Medulla oblongata (tissue), 1 donor: ENCODE data around the gene TEX14.

Experiments used
- DNase-seq: peaks from one replicate; pipeline ENCODE4 v3.0.0-alpha.2; 2015; ENCODE audit errors: extremely low spot score

Gene TEX14

DNA sequence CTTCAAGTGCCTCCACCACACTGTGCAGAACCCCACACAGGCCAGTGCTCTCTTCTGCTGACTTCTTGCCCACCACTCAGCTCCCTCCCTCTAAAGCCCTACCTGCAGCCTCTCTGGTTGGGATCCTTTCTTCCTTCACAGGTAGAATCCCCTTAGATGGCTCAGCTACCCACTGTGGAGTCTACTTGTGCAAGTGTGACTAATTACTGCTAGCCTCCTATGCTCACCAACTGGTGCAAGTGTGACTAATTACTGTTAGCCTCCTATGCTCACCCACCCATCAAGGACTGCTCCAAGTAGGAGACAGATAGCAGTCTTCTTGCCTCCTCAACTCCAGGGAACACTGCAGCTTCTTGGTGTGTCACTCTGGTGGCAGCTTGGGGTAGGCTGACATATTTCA is 43.6 kb downstream of the TEX14 start:
- DNase-seq = no peak

DNA sequence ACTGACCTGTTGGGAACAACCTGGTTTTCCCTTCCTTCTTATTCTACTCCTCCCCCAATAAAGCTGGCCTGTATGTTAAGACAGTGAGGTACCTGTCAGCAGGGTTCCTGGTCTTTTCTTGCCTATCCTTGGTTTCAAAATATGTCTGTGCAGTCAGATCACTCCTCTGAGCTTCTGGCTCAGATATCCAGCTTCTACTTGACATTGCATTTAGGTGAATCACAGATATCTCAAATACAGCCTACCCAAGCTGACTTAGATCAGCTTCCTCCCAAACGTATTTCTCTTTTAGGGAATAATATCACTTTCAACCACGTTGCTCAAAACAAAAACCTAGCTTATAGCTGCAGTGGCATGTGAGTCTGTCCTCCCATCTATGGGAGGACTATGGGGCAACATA is 48.7 kb downstream of the TEX14 start:
- DNase-seq = no peak

- DNase-seq = no peak
Measured at GRCh38 chr17:58641887-58642311, 49.9 kb downstream of the TEX14 start.

DNA sequence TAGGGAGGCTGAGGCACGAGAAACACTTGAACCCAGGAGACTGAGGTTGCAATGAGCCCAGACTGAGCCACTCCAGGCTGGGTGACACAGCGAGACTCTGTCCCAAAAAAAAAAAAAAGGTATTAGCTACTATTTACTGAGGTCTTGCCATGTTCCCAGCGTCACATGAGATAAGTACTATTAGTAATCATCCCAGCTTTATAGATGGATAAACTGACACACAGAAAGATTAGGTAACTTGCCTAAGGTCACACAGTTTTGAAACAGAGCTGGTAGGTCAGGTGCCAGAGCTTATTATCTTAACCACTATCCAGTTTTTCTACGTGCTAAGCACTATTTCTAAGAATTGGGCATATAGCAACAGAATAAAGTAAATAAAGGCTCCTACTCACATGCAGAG is 51.6 kb downstream of the TEX14 start:
- DNase-seq = no peak

- no peak for DNase-seq
Measured at GRCh38 chr17:58639681-58640080, 52.2 kb downstream of the TEX14 start.

DNA sequence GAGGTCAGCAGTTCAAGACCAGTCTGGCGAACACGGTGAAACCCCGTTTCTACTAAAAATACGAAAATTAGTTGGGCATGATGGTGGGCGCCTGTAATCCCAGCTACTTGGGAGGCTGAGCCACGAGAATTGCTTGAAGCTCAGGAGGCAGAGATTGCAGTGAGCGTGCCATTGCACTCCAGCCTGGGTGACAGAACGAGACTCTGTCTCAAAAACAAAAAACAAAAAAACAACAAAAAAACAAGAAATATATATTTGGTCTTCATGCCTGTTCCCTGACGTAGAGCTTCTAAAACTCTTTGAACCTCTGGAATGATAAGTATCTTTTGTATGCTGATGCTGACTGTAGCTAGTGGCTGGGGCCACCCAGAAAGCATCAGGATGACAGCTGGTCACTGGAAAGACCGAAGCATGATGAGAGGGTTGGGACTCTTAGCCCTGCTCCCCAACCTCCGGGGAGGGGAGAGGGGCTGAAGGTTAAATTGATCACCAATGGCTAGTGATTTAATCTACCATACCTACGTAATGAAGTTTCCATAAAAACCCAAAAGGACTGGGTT is 54.8 kb downstream of the TEX14 start:
- no peak for DNase-seq

DNA sequence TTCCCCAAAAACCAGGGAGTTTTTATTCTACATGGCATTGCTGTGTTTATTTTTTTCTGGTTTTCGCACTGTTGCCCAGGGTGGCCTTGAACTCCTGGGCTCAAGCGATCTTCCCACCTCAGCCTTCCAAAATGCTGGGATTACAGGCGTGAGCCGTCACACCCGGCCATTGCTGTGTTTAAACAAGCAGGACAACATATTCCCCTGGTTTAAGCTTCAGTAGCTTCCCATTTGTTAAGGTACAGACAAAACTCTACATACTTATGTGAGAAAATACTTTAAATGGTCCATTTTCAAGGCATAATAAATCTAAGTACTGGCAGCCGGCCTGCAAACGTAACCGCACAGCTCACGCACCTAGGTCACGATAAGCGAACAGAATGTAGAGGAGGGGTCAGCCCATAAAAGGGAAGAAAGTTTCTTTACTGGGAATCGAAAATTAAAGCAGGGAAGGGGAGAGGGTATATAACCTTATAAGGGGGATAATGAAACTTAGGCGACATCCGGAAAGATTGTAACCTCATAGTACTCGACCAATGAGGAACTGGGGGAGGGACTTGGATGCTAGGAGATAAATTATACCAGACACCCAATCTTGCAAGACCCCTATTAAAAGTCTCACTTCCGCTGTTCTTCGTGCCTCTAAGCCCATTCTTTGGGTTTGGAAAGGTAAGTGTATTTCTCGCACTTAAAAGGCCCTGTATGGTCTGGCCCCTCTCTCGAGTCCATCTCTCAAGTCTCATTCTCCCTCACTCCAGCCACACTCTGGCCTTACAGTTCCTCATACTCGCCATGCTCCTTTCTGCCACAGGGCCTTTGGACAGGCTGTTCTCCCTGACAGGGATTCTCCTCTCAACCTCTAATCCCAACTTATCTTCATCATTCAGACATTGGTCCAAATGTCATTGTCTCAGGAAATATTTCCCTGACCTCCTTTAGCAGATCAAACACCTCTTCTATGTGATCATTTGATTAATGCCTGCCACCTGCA is 59.2 kb downstream of the TEX14 start:
- peak; percentile 11 for DNase-seq

DNA sequence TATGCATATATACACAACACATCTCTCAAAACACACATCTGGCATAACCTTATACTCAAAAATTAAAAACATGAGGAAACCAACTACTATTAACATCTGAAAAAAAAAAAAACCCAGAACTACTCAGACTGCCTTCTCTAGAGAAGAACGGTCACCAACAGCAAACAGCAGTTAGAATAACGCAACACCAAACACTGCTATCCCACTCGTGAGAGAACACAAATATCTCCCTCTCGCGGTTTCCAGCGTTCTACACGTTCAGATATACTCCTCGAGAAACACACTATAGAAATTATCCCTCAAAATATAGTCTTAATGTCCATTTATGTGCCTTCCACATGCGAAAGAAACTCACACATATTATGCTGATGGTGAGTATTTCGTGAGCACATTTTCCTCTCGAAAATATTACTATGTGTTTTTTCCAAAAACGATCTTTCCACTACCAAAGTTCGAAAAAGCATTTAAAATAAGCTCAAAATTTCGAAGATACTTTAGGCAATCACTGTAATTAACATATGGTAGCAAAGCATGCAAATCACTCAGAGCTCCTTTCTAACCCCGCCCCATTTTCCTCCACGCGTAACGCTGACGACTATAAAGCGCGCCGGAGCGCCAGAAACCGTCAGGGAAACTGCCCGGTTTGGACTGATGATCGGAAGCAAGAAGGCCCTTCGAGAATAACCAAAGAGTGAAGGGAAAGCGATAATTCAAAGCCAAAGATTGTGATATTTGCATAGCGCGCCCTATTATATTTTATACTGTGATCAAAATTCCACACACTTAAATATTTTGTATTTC is 60.1 kb downstream of the TEX14 start:
- peak; percentile 99 for DNase-seq

DNA sequence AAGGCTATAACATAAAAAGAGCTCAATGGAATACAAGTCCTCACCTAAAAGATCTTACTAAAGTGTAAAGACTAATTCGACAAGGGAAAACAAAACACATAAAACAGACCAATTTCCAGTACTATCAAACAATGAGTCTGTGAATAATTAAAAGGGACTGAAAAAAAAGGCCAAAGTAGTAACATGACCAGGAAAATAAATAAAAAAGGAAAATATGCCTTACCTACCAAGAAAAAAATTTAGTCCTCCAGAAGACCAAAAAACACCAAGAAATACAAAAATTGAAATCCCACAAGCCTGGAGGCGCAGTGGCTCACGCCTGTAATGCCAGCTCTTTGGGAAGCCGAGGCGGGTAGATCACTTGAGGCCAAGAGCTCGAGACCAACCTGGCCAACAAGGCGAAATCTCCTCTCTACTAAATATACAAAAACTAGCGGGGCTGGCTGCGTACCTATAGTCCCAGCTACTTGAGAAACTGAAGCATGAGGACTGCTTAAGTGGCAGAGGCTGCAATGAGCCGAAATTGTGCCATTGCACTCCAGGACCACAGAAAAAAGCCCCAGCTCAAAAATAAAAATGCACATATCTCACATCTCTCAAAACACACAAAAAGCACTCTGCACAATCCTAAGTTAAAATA is 60.8 kb downstream of the TEX14 start:
- DNase-seq = peak; percentile 41

- peak; percentile 41 for DNase-seq
Measured at GRCh38 chr17:58626905-58627304, 64.9 kb downstream of the TEX14 start.

- DNase-seq = no peak
Measured at GRCh38 chr17:58624751-58625150, 67.1 kb downstream of the TEX14 start.

GRCh38 chr17:58621174-58621573 is 70.7 kb downstream of the TEX14 start:
- DNase-seq = no peak

- DNase-seq = no peak
Measured at GRCh38 chr17:58618336-58618735, 73.5 kb downstream of the TEX14 start.

DNA sequence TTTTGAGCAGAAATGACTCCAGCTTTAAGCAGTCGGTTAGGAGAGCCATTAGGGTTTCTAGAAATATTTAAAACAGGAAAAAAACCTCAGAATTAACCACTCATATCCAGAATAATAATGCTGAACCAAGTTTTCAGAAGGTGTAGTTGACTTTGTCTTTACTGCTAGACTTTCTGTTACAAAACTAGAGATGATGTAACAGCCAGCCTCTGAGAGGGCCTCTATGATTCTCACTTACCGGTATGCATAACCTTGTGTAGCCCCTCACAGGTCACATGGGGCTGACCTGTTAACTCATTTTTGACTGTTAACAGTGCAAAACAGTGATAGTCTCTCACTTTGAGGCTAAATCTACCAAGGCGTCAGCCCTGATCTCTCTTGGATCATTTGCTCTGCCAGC is 74.3 kb downstream of the TEX14 start:
- DNase-seq = no peak

DNA sequence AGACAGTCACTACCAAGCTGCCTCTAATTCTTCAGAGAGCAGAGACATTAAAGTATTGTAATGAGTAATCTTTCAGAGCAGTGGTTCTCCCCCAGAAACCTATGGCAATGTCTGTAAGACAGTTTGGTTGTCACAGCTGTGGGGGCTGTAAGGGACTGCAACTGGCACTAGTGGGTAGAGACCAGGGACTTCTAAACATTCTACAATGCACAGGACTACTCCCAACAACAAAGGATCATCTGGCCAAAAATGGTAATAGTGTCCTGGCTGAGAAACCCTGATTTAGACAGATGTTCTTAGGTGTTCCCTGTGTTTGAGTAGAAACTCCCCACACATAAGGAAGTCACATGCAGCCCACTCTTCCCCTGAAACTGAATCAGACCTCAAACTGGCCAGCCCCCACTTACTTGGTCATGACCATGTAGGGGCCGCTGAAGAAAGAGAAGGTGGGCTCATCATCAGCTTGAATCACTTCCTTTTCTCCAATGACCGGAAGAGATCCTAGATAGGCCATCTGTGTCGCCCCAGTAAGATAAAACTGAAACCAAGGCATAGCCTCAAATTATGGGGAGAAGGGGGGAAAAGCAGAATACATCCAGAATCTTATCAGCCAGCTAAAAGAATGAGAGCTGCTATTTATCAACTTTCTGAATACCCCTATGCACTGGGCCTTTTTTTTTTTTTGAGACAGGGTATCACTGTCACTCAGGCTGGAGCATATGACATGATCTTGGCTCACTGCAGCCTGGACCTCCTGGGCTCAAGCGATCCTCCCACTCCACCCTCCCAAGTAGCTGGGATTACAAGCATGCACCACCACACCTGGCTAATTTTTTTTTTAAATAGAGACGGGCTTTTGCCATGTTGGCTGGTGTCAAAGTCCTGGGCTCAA is 75.8 kb downstream of the TEX14 start:
- DNase-seq = no peak

GRCh38 chr17:58614859-58615459 is 76.9 kb downstream of the TEX14 start:
- DNase-seq = no peak

GRCh38 chr17:58611331-58611730 is 80.5 kb downstream of the TEX14 start:
- no peak for DNase-seq

DNA sequence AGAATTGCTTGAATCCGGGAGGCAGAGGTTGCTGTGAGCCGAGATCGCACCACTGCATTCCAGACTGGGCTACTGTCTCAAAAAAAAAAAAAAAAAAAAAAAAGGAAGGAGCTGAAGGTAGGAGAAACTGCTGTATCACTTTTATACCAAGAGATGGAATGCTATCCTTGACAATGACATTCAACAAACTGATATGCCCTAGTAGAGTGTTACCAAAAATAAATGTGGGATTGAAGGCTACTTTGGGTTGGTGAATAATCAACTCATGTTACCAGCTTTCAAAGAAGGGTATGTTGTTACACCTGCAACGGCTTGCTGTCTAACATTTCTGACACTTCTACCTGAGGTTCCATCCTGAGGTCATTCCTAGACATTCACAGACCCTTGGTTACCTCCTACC is 84.9 kb downstream of the TEX14 start:
- DNase-seq = no peak

- DNase-seq = no peak
Measured at GRCh38 chr17:58605986-58606385, 85.9 kb downstream of the TEX14 start.

DNA sequence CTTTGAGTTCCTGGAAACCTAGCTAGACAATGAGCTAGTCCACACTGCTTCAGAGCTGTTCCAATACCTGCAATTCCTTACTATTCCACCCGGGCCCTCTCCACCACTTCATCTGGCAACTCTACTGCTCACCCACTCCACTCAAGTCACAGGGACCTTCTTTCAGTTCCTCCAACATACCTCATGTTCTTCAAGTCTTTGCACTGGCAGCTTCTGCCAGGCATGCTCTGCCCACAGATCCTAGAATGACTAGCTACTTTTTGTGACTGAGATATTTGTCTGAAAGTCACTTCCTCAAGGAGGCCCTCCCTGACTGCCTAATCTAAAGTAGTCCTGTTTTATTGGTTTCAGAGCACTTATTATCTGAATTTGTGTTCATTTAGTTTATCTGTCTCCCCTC is 86.4 kb downstream of the TEX14 start:
- DNase-seq = no peak
